ENCODE data around the gene MRPL36.

DNA sequence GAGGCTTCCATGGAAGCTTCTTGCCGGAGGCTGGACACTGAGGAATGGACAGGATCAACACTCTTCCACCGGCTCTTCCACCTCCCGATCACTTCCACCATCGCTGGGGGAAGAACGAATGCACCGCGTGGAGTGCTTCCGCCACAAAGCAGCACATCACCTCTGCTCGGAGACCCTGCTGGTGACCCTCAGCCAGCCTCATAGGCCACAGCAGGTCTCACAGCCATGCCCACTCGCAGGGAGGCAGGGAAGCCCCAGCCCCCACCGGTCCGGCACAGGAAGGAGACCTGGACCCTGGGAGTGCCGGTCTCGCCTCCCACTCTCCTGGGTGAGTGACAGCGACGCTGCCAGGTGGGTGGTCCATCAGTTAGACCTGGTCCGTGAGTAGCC is 4.7 kb downstream of the MRPL36 start:
- TF ChIP-seq, protein P1, sequence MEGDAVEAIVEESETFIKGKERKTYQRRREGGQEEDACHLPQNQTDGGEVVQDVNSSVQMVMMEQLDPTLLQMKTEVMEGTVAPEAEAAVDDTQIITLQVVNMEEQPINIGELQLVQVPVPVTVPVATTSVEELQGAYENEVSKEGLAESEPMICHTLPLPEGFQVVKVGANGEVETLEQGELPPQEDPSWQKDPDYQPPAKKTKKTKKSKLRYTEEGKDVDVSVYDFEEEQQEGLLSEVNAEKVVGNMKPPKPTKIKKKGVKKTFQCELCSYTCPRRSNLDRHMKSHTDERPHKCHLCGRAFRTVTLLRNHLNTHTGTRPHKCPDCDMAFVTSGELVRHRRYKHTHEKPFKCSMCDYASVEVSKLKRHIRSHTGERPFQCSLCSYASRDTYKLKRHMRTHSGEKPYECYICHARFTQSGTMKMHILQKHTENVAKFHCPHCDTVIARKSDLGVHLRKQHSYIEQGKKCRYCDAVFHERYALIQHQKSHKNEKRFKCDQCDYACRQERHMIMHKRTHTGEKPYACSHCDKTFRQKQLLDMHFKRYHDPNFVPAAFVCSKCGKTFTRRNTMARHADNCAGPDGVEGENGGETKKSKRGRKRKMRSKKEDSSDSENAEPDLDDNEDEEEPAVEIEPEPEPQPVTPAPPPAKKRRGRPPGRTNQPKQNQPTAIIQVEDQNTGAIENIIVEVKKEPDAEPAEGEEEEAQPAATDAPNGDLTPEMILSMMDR (conservative IDR thresholded peaks at IDR 0.05 in 1 of 2, IDR thresholded peaks at IDR 0.05 in 1 of 2; ENCODE audit: extremely low read depth in 1 of 2, insufficient read depth in 1 of 2, low read depth in 1 of 2, low read length in 2 of 2): no peak
- no peak for TF ChIP-seq EZH2 (IDR thresholded peaks at IDR 0.05; ENCODE audit: borderline replicate concordance, low read length)
